MM.1S (cell line): Measurements from ENCODE around the gene GLYATL1B.
"Not testable (repeated sequence)": the region's sequence is repeated elsewhere in the genome, so short reads cannot be mapped to it uniquely, and the experiment has no call there.

Experiments
- EZH2 ChIP-seq: fragments of 300-600 bp; sonication (generic); optimal IDR thresholded peaks from 2 replicates; pipeline ENCODE3; 2017; ENCODE audit warnings: low read depth, mild to moderate bottlenecking, antibody characterized with exemption, low read length, mixed read lengths
- EZH2phosphoT487 ChIP-seq: fragments of 300-600 bp; sonication (generic); IDR thresholded peaks from 2 replicates; pipeline ENCODE4 v1.6.1; 2018; ENCODE audit warnings: antibody characterized with exemption, low read length
- TF ChIP-seq, protein P1 (sequence below): fragments of 300-600 bp; sonication (generic); IDR thresholded peaks from 2 replicates; pipeline ENCODE4 v1.5.1; 2016; ENCODE audit warnings: antibody characterized with exemption, low read length, mixed read lengths

GRCh38 chr11:59107721-59108120 is 21.6 kb downstream of the GLYATL1B start:
- TF ChIP-seq, protein P1, sequence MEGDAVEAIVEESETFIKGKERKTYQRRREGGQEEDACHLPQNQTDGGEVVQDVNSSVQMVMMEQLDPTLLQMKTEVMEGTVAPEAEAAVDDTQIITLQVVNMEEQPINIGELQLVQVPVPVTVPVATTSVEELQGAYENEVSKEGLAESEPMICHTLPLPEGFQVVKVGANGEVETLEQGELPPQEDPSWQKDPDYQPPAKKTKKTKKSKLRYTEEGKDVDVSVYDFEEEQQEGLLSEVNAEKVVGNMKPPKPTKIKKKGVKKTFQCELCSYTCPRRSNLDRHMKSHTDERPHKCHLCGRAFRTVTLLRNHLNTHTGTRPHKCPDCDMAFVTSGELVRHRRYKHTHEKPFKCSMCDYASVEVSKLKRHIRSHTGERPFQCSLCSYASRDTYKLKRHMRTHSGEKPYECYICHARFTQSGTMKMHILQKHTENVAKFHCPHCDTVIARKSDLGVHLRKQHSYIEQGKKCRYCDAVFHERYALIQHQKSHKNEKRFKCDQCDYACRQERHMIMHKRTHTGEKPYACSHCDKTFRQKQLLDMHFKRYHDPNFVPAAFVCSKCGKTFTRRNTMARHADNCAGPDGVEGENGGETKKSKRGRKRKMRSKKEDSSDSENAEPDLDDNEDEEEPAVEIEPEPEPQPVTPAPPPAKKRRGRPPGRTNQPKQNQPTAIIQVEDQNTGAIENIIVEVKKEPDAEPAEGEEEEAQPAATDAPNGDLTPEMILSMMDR: not testable (repeated sequence)
- not testable (repeated sequence) for TF ChIP-seq EZH2, EZH2phosphoT487
